OCI-LY7 (cell line): ENCODE results near the gene SIGLEC6. TPM values are rescaled to one million over a fixed set of nuclear protein-coding genes. Genes with fewer than 3 reads are reported as not detected.

ENCODE experiments used
- BruUV-seq: library from RNA; stranded (reverse); fragments of 400-500 nt; replicated peaks from 2 replicates; lab custom pipeline; 2021; lab: Mats Ljungman, UMichigan
- CTCF ChIA-PET: fragments of 300-600 bp; sonication (Branson Sonifier 250); formaldehyde crosslinking; loops from one replicate; lab custom pipeline; 2022; ENCODE audit warnings: antibody characterized with exemption; ENCODE audit not compliant: unreplicated experiment; lab: Charles Lee
- POLR2A ChIA-PET: fragments of 300-600 bp; sonication (Branson Sonifier 250); formaldehyde crosslinking; loops from one replicate; lab custom pipeline; 2022; ENCODE audit warnings: antibody characterized with exemption; lab: Charles Lee
- DNase-seq: peaks from one replicate; pipeline ENCODE4 v3.0.0-alpha.2; 2015; ENCODE audit warnings: low spot score
- H2AFZ ChIP-seq: fragments of 200-600 bp; sonication (generic), shearing (Covaris generic); 2 replicates; pipeline ENCODE4 v1.6.1; 2014; ENCODE audit warnings: mild to moderate bottlenecking, antibody characterized with exemption, low read length, moderate library complexity
- H3K27ac ChIP-seq: fragments of 200-600 bp; sonication (generic); 2 replicates; pipeline ENCODE4 v1.5.1; 2014; ENCODE audit warnings: mixed run types, low read depth, mild to moderate bottlenecking, moderate library complexity, low read length, inconsistent platforms; ENCODE audit not compliant: poor library complexity, severe bottlenecking
- H3K36me3 ChIP-seq: fragments of 200-600 bp; sonication (generic); 2 replicates; pipeline ENCODE4 v1.6.1; 2014; ENCODE audit warnings: mild to moderate bottlenecking, antibody characterized with exemption, low read length, moderate library complexity, mixed read lengths; ENCODE audit not compliant: insufficient read depth
- H3K4me1 ChIP-seq: fragments of 200-600 bp; sonication (generic); 2 replicates; pipeline ENCODE4 v1.5.1; 2014; ENCODE audit warnings: mild to moderate bottlenecking, low read length; ENCODE audit not compliant: insufficient read depth, poor library complexity, severe bottlenecking
- H3K4me2 ChIP-seq: fragments of 200-600 bp; sonication (generic); 2 replicates; pipeline ENCODE4 v1.6.1; 2014; ENCODE audit warnings: mild to moderate bottlenecking, low read length
- H3K4me3 ChIP-seq: fragments of 200-600 bp; sonication (generic); 2 replicates; pipeline ENCODE4 v1.5.1; 2014; ENCODE audit warnings: mild to moderate bottlenecking, low read depth, low read length; ENCODE audit not compliant: poor library complexity, severe bottlenecking
- H3K79me2 ChIP-seq: fragments of 200-600 bp; sonication (generic); 2 replicates; pipeline ENCODE4 v1.6.1; 2016; ENCODE audit warnings: low read depth, mild to moderate bottlenecking, low read length, moderate library complexity, mixed read lengths; ENCODE audit not compliant: insufficient read depth
- H3K9me2 ChIP-seq: fragments of 200-600 bp; sonication (generic); 2 replicates; pipeline ENCODE4 v1.6.1; 2016; ENCODE audit warnings: mild to moderate bottlenecking, low read length, mixed read lengths; ENCODE audit not compliant: insufficient read depth
- H3K9me3 ChIP-seq: fragments of 200-600 bp; sonication (generic); 2 replicates; pipeline ENCODE4 v1.6.1; 2014; ENCODE audit warnings: mild to moderate bottlenecking, mixed run types, low read length, mixed read lengths
- H4K20me1 ChIP-seq: fragments of 200-600 bp; sonication (generic); 2 replicates; pipeline ENCODE4 v1.6.1; 2014; ENCODE audit warnings: mild to moderate bottlenecking, antibody characterized with exemption, low read length, moderate library complexity, mixed read lengths; ENCODE audit not compliant: insufficient read depth
- EZH2phosphoT487 ChIP-seq: fragments of 200-600 bp; sonication (generic); IDR thresholded peaks from 2 replicates; pipeline ENCODE4 v1.6.1; 2018; ENCODE audit warnings: low read depth, borderline replicate concordance, mild to moderate bottlenecking, mixed run types, antibody characterized with exemption, low read length, moderate library complexity, mixed read lengths
- intact Hi-C: fragments of 100-400 bp; cut with micrococcal nuclease; formaldehyde crosslinking; loops from one replicate; pipeline ENCODE4 v1.10.0; 2022; ENCODE audit not compliant: unreplicated experiment
- total RNA-seq, 2 experiments: library from RNA; depleted of rRNA in 1 of 2; stranded (reverse); fragments of >200 nt in 1 of 2; shearing (Covaris generic) in 1 of 2; gene quantifications; 2 replicates each; pipeline ENCODE4 v1.2.3, GENCODE V29; 2014 to 2022
- TF ChIP-seq, protein P1 (sequence below): fragments of 200-600 bp; sonication (generic); conservative IDR thresholded peaks from 2 replicates; pipeline ENCODE4 v1.5.1; 2014; ENCODE audit warnings: mild to moderate bottlenecking, antibody characterized with exemption, low read length, moderate library complexity, mixed read lengths

The SIGLEC6 gene
- total RNA-seq, 2 experiments from 2014 or later, result not detected

DNA sequence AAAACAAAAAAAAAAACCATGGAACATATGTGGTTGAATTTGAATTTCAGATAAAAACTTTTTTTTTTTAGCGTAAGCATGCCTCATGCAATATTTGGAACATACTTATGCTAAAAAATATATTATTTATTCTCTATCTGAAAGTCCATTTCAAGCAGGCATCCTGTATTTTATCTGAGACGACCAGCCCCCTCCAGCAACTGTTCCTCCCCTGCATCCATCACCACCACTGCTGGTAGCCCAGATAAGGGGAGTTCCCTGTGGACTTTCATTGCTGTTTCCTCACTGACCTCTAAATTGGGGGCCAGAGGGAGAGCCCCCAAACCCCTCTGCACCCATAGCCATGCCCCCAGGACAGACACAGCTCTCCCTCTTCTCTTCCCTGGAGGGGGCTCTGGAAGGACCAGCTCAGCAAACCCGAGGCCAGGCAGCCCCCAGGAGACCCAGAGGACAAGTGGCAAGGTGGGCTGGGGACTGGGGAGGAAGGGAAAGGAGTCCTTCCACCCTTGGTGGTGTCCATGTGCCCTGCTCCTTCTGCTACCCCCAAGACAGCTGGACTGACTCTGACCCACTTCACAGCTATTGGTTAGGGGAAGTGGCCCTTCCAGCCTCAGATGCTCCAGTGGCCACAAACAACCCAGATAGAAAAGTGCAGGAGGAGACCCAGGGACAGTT, 23.3 kb downstream of the SIGLEC6 start:
- H3K9me2 ChIP-seq, result no peaks in the 10 kb centered on the region
- no peaks in the 10 kb centered on the region for H3K4me1 ChIP-seq
- DNase-seq, result no peak
- POLR2A ChIA-PET, result no interaction called here
- CTCF ChIA-PET, result no interaction called here
- H3K79me2 ChIP-seq, result no peaks in the 10 kb centered on the region
- no peaks in the 10 kb centered on the region for H3K36me3 ChIP-seq
- BruUV-seq, result no TSS peak
- no peak overlapping the region for H3K27ac ChIP-seq
- no peak overlapping the region for H2AFZ ChIP-seq
- TF ChIP-seq EZH2phosphoT487, result no peak
- TF ChIP-seq, protein P1, sequence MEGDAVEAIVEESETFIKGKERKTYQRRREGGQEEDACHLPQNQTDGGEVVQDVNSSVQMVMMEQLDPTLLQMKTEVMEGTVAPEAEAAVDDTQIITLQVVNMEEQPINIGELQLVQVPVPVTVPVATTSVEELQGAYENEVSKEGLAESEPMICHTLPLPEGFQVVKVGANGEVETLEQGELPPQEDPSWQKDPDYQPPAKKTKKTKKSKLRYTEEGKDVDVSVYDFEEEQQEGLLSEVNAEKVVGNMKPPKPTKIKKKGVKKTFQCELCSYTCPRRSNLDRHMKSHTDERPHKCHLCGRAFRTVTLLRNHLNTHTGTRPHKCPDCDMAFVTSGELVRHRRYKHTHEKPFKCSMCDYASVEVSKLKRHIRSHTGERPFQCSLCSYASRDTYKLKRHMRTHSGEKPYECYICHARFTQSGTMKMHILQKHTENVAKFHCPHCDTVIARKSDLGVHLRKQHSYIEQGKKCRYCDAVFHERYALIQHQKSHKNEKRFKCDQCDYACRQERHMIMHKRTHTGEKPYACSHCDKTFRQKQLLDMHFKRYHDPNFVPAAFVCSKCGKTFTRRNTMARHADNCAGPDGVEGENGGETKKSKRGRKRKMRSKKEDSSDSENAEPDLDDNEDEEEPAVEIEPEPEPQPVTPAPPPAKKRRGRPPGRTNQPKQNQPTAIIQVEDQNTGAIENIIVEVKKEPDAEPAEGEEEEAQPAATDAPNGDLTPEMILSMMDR, result no peak
- H3K4me3 ChIP-seq, result no peak overlapping the region
- intact Hi-C loops, result no loop called here
- H3K9me3 ChIP-seq, result no peaks in the 10 kb centered on the region
- no peaks in the 10 kb centered on the region for H4K20me1 ChIP-seq
- H3K4me2 ChIP-seq, result no peak overlapping the region

- Histone ChIP-seq H3K27ac (no peak overlapping the region), H3K9me2 (no peaks in the 10 kb centered on the region), H4K20me1 (no peaks in the 10 kb centered on the region), H3K9me3 (no peaks in the 10 kb centered on the region), H3K4me3 (no peak overlapping the region), H3K36me3 (no peaks in the 10 kb centered on the region), H2AFZ (no peak overlapping the region), H3K4me2 (no peak overlapping the region), H3K79me2 (no peaks in the 10 kb centered on the region), H3K4me1 (no peaks in the 10 kb centered on the region)
- ChIA-PET CTCF (no interaction called here), POLR2A (no interaction called here)
- TF ChIP-seq, protein P1, result no peak
- TF ChIP-seq EZH2phosphoT487, result no peak
- BruUV-seq, result no TSS peak
- DNase-seq, result no peak
- intact Hi-C loops, result no loop called here
Measured at GRCh38 chr19:51507640-51508058, 23.8 kb downstream of the SIGLEC6 start.

GRCh38 chr19:51507192-51507591, 24.3 kb downstream of the SIGLEC6 start:
- Histone ChIP-seq H3K4me1 (no peaks in the 10 kb centered on the region), H3K9me2 (no peaks in the 10 kb centered on the region), H3K4me2 (no peak overlapping the region), H3K27ac (no peak overlapping the region), H3K36me3 (no peaks in the 10 kb centered on the region), H3K4me3 (no peak overlapping the region), H3K79me2 (no peaks in the 10 kb centered on the region), H3K9me3 (no peaks in the 10 kb centered on the region), H2AFZ (no peak overlapping the region), H4K20me1 (no peaks in the 10 kb centered on the region)
- intact Hi-C loops, result no loop called here
- TF ChIP-seq, protein P1, result no peak
- no peak for TF ChIP-seq EZH2phosphoT487
- DNase-seq, result no peak
- BruUV-seq, result no TSS peak
- ChIA-PET CTCF (no interaction called here), POLR2A (interaction anchor here (0.8 kb wide), 1 partner anchor 11 kb away, joined by 3 read pairs; no protein-coding TSS in a partner anchor)
